Skeletal muscle cell (primary cell): ENCODE measurements around the gene NTF3.

ENCODE experiments used
- DNase-seq: peaks from one replicate; pipeline ENCODE4 v3.0.0-alpha.2; 2010; ENCODE audit warnings: low read depth
- H3K4me3 ChIP-seq: 2 replicates; pipeline ENCODE4 v1.5.1; 2011; ENCODE audit warnings: low read depth, mild to moderate bottlenecking, control low read depth, low read length, moderate library complexity

Gene NTF3

GRCh38 chr12:5481645-5482044 is 49.7 kb downstream of the NTF3 start:
- DNase-seq, result no peak
- no peak overlapping the region for H3K4me3 ChIP-seq

- no peak for DNase-seq
- H3K4me3 ChIP-seq, result no peak overlapping the region
Measured at GRCh38 chr12:5484426-5484825, 52.5 kb downstream of the NTF3 start.

GRCh38 chr12:5485454-5485853 is 53.5 kb downstream of the NTF3 start:
- no peak for DNase-seq
- no peak overlapping the region for H3K4me3 ChIP-seq

- H3K4me3 ChIP-seq, result no peak overlapping the region
- DNase-seq, result no peak
Measured at GRCh38 chr12:5487076-5487475, 55.2 kb downstream of the NTF3 start.

GRCh38 chr12:5487948-5488625 is 56.2 kb downstream of the NTF3 start:
- DNase-seq, result no peak
- no peak overlapping the region for H3K4me3 ChIP-seq

GRCh38 chr12:5488626-5488955 is 56.7 kb downstream of the NTF3 start:
- DNase-seq, result no peak
- H3K4me3 ChIP-seq, result no peak overlapping the region

GRCh38 chr12:5489017-5489416 is 57.1 kb downstream of the NTF3 start:
- DNase-seq, result no peak
- H3K4me3 ChIP-seq, result no peak overlapping the region

- DNase-seq, result no peak
- H3K4me3 ChIP-seq, result no peak overlapping the region
Measured at GRCh38 chr12:5489760-5490406, 58.0 kb downstream of the NTF3 start.

GRCh38 chr12:5492562-5492961 is 60.7 kb downstream of the NTF3 start:
- H3K4me3 ChIP-seq, result no peak overlapping the region
- DNase-seq, result no peak

- DNase-seq, result no peak
- no peak overlapping the region for H3K4me3 ChIP-seq
Measured at GRCh38 chr12:5493018-5493417, 61.1 kb downstream of the NTF3 start.

GRCh38 chr12:5494343-5494742 is 62.4 kb downstream of the NTF3 start:
- H3K4me3 ChIP-seq, result no peak overlapping the region
- DNase-seq, result no peak

GRCh38 chr12:5497329-5498053 is 65.6 kb downstream of the NTF3 start:
- no peak overlapping the region for H3K4me3 ChIP-seq
- no peak for DNase-seq

- no peak for DNase-seq
- H3K4me3 ChIP-seq, result no peak overlapping the region
Measured at GRCh38 chr12:5498076-5498475, 66.2 kb downstream of the NTF3 start.

- no peak for DNase-seq
- no peak overlapping the region for H3K4me3 ChIP-seq
Measured at GRCh38 chr12:5498806-5499205, 66.9 kb downstream of the NTF3 start.

- no peak overlapping the region for H3K4me3 ChIP-seq
- DNase-seq, result peak; percentile 14
Measured at GRCh38 chr12:5499566-5500330, 67.8 kb downstream of the NTF3 start.

- H3K4me3 ChIP-seq, result no peak overlapping the region
- no peak for DNase-seq
Measured at GRCh38 chr12:5500331-5500659, 68.4 kb downstream of the NTF3 start.

GRCh38 chr12:5503774-5504173 is 71.9 kb downstream of the NTF3 start:
- no peak for DNase-seq
- no peak overlapping the region for H3K4me3 ChIP-seq

- no peak overlapping the region for H3K4me3 ChIP-seq
- DNase-seq, result no peak
Measured at GRCh38 chr12:5505116-5505515, 73.2 kb downstream of the NTF3 start.

GRCh38 chr12:5505751-5506150 is 73.8 kb downstream of the NTF3 start:
- H3K4me3 ChIP-seq, result no peak overlapping the region
- DNase-seq, result no peak

GRCh38 chr12:5506295-5506694 is 74.4 kb downstream of the NTF3 start:
- H3K4me3 ChIP-seq, result no peak overlapping the region
- no peak for DNase-seq
